Upper lobe of left lung (tissue), 6 donors: Measurements from ENCODE around the gene SECTM1. TPM values are rescaled to one million over a fixed set of nuclear protein-coding genes. Genes with fewer than 3 reads are reported as not detected.

ENCODE experiments used
- ATAC-seq, 2 donors: fragments of 200-7000 bp; cut with Tn5 transposase; one replicate each; pipeline ENCODE4 v1.9.1; 2022; ENCODE audit warnings: mild to moderate bottlenecking in 2 of 2, moderate library complexity in 2 of 2; ENCODE audit not compliant: low FRiP score in 2 of 2
- DNase-seq, 2 donors: peaks; one replicate each; pipeline ENCODE4 v3.0.0-alpha.2; 2019 to 2020
- H3K27ac ChIP-seq, 4 donors: fragments of 200-600 bp; sonication (generic); one replicate each; pipeline ENCODE4 v1.5.1; 2016 to 2019
- H3K27me3 ChIP-seq, 4 donors: fragments of 200-600 bp; sonication (generic); one replicate each; pipeline ENCODE4 v1.5.1; 2017 to 2019
- H3K36me3 ChIP-seq, 4 donors: fragments of 200-600 bp; sonication (generic); one replicate each; pipeline ENCODE4 v1.5.1; 2016 to 2019
- H3K4me1 ChIP-seq, 4 donors: fragments of 200-600 bp; sonication (generic); one replicate each; pipeline ENCODE4 v1.5.1; 2018 to 2019
- H3K4me3 ChIP-seq, 4 donors: fragments of 200-600 bp; sonication (generic); one replicate each; pipeline ENCODE4 v1.5.1; 2017 to 2019; ENCODE audit warnings: mild to moderate bottlenecking in 2 of 4, moderate library complexity in 1 of 4
- H3K9me3 ChIP-seq, 4 donors: fragments of 200-600 bp; sonication (generic); one replicate each; pipeline ENCODE4 v1.5.1; 2018 to 2019
- CTCF ChIP-seq, 6 experiments: fragments of 450-650 bp in 4 of 6; fragments of 200-600 bp in 2 of 6; sonication (generic) in 2 of 6; IDR thresholded peaks; one replicate each; pipeline ENCODE4 v1.5.1; 2016 to 2019; ENCODE audit warnings: antibody characterized with exemption in 6 of 6
- EP300 ChIP-seq, 4 donors: sonication (generic); formaldehyde crosslinking; IDR thresholded peaks; one replicate each; pipeline ENCODE4 v1.5.1; 2017; ENCODE audit warnings: antibody characterized with exemption in 4 of 4, control low read depth in 2 of 4
- POLR2A ChIP-seq, 4 donors: fragments of 450-650 bp; IDR thresholded peaks; one replicate each; pipeline ENCODE4 v1.5.1; 2016 to 2017; ENCODE audit warnings: antibody characterized with exemption in 4 of 4, mild to moderate bottlenecking in 2 of 4
- POLR2AphosphoS5 ChIP-seq, 2 donors: sonication (generic); formaldehyde crosslinking; IDR thresholded peaks; one replicate each; pipeline ENCODE4 v1.5.1; 2017; ENCODE audit warnings: antibody characterized with exemption in 2 of 2
- WGBS, 2 donors: methylation state at CpG; one replicate each; pipeline ENCODE4 v1.1.5; 2017 to 2018; 5-methylcytosine and 5-hydroxymethylcytosine counted together
- total RNA-seq, 6 donors: library from RNA; depleted of rRNA in 4 of 6; stranded (reverse); fragments of >200 nt in 4 of 6; gene quantifications; one replicate each; pipeline versions ENCODE4 v1.1.0 to v1.2.1, GENCODE V29; 2016 to 2021
- donor health status: DM: no; HTN: no; CAD: no; lungs with moderate emphysema.
- donor health status: DM: no; HTN: yes; CAD: no; lungs with severe emphysema.

Gene SECTM1
- total RNA-seq, 6 donors from 2014 or later: 17.8 to 50.4 (median 36.2) TPM

- no peak for ATAC-seq
- H3K27ac ChIP-seq: peak overlapping the region in 2 of 4 donors; percentile 2 to 46
- no peaks in the 10 kb centered on the region for H3K27me3 ChIP-seq
- peaks cover 23 to 27% (median 25%) of the 10 kb centered on the region in 4 donors for H3K4me1 ChIP-seq
- DNase-seq: peak in 1 of 2 donors; percentile 75
- WGBS, 2 donors: 65 to 70% methylated on average over 12 to 23 of the region's 23 CpGs
- no peak for TF ChIP-seq POLR2A (IDR thresholded peaks at IDR 0.05)
- no peak for TF ChIP-seq POLR2AphosphoS5 (IDR thresholded peaks at IDR 0.05)
- no peak for TF ChIP-seq EP300 (IDR thresholded peaks at IDR 0.05)
- TF ChIP-seq CTCF (IDR thresholded peaks at IDR 0.05): no peak
- H3K36me3 ChIP-seq: no peaks in the 10 kb centered on the region
- H3K4me3 ChIP-seq: no peak overlapping the region
- no peaks in the 10 kb centered on the region for H3K9me3 ChIP-seq
These were observed 31.5 kb downstream of the SECTM1 start for GRCh38 chr17:82301916-82302567.

GRCh38 chr17:82301300-82301915 lies 32.2 kb downstream of the SECTM1 start:
- TF ChIP-seq EP300 (IDR thresholded peaks at IDR 0.05): no peak
- TF ChIP-seq CTCF (IDR thresholded peaks at IDR 0.05): no peak
- TF ChIP-seq POLR2AphosphoS5 (IDR thresholded peaks at IDR 0.05): no peak
- Histone ChIP-seq H3K9me3 (no peaks in the 10 kb centered on the region), H3K27ac (peak overlapping the region in 1 of 4 donors; percentile 2), H3K36me3 (no peaks in the 10 kb centered on the region), H3K4me1 (peaks cover 29 to 34% (median 32%) of the 10 kb centered on the region in 4 donors), H3K27me3 (no peaks in the 10 kb centered on the region), H3K4me3 (no peak overlapping the region)
- DNase-seq (no peak), ATAC-seq (no peak)
- WGBS, 2 donors: 86 to 94% methylated on average over 6 to 12 of the region's 12 CpGs

- H3K9me3 ChIP-seq: no peaks in the 10 kb centered on the region
- TF ChIP-seq EP300 (IDR thresholded peaks at IDR 0.05) (no peak), CTCF (IDR thresholded peaks at IDR 0.05) (peak; percentile 81 to 91 (median 86)), POLR2A (IDR thresholded peaks at IDR 0.05) (no peak), POLR2AphosphoS5 (IDR thresholded peaks at IDR 0.05) (peak in 1 of 2 donors; percentile 47)
- ATAC-seq: peak in 1 of 2 donors; percentile 7
- no peak overlapping the region for H3K4me3 ChIP-seq
- H3K4me1 ChIP-seq: peaks cover 33 to 37% (median 34%) of the 10 kb centered on the region in 4 donors
- whole genome bisulfite sequencing, 2 donors: 40 to 51% methylated on average over 9 to 18 of the region's 21 CpGs
- H3K27ac ChIP-seq: peak overlapping the region in 1 of 4 donors; percentile 2
- no peaks in the 10 kb centered on the region for H3K27me3 ChIP-seq
- H3K36me3 ChIP-seq: no peaks in the 10 kb centered on the region
- DNase-seq: peak; percentile 82 to 93
These were observed 32.8 kb downstream of the SECTM1 start for GRCh38 chr17:82300707-82301270.

- H3K27me3 ChIP-seq: no peaks in the 10 kb centered on the region
- DNase-seq (no peak), ATAC-seq (no peak)
- TF ChIP-seq CTCF (IDR thresholded peaks at IDR 0.05): no peak
- no peak for TF ChIP-seq POLR2A (IDR thresholded peaks at IDR 0.05)
- TF ChIP-seq EP300 (IDR thresholded peaks at IDR 0.05): no peak
- TF ChIP-seq POLR2AphosphoS5 (IDR thresholded peaks at IDR 0.05): no peak
- peaks cover 34 to 42% (median 39%) of the 10 kb centered on the region in 4 donors for H3K4me1 ChIP-seq
- 92% methylated on average over 12 to 13 of the region's 13 CpGs for WGBS, 2 donors
- H3K27ac ChIP-seq: no peak overlapping the region
- H3K9me3 ChIP-seq: no peaks in the 10 kb centered on the region
- H3K4me3 ChIP-seq: no peak overlapping the region
- no peaks in the 10 kb centered on the region for H3K36me3 ChIP-seq
These were observed 33.3 kb downstream of the SECTM1 start for GRCh38 chr17:82300228-82300627.
